Nucleus accumbens (tissue), 56 donors: ENCODE results near the gene CRHBP.

ENCODE experiments used
- DNase-seq, 56 donors: peaks; one replicate each; lab custom pipeline; 2025; lab: John Stamatoyannopoulos, UW

The CRHBP gene

DNA sequence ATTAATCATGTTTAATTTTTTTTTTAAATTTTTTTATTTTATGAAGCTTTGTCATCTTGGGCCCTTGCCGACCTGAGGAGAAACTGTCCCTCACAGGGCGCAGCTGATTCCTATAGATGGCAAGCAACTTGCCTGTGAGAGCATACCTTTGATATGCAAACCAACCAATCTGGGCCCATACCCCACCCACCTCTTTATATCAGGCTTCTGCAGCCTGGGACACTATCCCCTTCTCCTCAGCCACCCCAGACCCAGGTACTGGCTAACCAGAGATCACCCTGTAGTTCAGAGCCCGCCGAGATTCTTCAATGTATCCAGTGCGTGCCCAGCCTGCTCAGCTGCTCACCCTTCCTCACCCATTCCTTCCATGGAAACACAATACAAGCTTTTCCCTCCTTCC is 58.7 kb downstream of the CRHBP start:
- no peak for DNase-seq

DNA sequence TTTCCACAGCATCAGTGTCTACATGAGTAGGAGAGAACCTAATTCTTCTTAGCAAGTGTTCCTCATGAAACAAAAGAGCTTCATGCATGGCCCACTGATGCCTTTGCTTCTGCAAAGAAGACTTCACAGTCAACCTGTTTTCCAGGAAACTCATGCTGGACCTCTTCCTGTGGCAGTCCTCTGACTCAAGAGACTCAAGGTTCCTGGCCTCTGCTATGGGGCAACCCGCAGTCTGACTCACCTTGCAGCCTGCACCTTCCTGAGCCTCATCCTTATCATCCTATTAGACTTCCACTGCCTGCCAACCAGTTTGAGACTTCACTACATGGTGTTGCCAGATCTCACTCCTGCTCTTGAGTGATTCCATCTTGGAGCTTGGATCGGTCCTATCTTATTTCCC is 59.8 kb downstream of the CRHBP start:
- no peak for DNase-seq

DNA sequence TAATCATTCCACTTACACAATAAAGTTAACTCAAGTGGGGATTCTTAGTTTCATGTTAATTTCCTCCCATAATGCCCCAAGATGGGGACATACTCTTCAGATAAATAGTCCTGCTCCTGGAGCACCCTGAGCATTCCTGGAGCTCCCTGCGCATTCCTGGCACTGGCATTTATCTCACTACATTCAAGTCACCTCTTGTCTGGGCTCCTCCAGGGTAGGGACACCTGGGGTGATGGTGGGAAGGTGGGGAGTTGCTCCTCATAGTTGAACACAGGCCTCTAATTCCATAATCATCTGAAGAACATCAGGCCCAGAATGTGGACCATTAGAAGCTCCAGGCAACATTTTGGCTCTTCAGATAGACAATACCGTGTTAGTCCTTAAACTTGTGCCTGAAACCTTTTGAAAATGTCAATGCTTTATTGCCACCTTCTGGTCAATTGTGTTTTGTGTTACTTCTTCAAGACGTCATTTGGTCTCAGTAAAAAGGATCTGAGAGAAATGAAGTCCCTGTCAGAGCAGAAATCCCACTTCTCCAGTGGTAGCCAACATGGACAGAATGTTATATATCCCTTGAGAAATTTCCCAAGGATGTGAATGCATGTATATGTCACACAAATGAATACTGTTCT is 63.2 kb downstream of the CRHBP start:
- peak in 4 of 56 donors; percentile 1 to 11 (median 4) for DNase-seq

DNA sequence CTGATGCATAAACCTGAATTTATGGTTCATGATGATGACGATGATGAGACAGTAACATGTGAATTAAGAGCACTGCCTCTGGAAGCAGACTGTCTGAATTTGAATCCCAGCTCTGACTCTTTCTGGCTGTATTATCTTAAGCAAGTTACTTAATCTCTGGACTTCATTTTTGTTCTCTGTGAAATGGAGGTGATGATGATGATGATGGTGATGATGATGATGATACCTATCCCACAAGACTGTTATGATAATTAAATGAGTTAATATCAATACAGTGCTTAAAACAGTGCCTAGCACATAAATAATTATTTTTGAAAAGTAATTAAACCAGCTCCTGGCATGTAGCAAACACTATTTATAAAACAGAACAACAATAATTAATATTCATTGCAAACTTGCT is 64.1 kb downstream of the CRHBP start:
- DNase-seq: no peak

DNA sequence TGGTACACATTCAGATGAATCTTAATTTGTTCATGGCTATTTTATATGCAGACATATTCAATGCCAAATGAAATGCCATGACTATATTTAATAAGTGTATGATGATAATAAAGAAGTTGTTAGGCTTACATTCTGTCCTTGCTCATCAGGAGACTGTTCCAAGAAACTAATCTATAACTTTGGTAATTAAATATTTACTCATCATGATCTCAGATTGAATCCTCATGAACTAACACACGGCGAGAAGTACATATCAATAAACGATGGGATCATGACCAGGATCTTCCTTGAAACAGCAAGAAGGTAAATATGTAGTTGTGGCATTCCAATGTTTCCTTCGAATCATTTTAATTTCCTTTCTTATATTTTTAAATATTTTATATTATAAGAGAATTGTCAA is 64.8 kb downstream of the CRHBP start:
- DNase-seq: no peak
